Activated CD4-positive, alpha-beta T cell treated with anti-CD3 and anti-CD28 coated beads, Interleukin-2, amount 50 U/mL, for 4 hours (primary cell): Measurements from ENCODE around the gene GMCL2.

Experiments
- DNase-seq, 2 experiments: peaks; one replicate each; pipeline ENCODE4 v3.0.0-alpha.2; 2020

Gene GMCL2

DNA sequence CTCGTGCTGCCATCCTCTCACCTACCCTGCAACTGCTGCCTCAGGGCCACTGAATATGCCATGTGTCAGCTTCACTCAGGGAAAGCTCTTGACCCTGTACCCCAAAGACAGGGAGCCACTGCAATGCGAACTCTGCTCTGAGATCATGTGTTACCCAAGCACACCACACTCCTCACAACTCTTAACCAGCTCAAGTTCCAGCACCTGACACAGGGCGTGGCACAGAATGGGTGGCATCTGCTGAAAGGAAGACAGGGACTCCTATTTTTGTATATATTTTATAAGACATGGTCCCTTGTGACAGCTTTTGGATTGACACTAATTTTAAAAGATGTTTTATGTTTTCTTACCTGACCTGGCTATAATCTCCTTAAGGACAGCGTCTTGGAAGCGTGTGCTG, 34.7 kb upstream of the GMCL2 start:
- DNase-seq: no peak

DNA sequence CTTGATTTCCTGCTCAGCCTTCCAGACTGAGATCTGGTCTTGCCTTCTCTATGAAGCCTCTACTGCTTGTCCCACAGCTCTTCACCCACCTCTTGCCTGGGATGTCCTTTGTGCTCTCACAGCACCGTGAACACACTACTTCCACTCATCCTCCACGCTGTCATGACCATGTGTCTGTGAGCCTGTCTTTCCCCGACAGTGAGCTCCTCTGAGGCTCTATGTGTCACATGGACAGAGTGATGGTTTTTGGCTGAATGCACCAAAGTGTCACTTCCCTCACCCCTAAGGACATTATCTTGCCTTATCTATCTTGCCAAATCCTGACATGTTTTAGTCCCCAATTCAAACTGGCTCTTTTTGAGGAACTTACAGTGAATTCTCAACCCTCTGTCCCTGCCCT, 34.1 kb upstream of the GMCL2 start:
- no peak for DNase-seq

GRCh38 chr5:178218827-178219226, 31.7 kb upstream of the GMCL2 start:
- no peak for DNase-seq

DNA sequence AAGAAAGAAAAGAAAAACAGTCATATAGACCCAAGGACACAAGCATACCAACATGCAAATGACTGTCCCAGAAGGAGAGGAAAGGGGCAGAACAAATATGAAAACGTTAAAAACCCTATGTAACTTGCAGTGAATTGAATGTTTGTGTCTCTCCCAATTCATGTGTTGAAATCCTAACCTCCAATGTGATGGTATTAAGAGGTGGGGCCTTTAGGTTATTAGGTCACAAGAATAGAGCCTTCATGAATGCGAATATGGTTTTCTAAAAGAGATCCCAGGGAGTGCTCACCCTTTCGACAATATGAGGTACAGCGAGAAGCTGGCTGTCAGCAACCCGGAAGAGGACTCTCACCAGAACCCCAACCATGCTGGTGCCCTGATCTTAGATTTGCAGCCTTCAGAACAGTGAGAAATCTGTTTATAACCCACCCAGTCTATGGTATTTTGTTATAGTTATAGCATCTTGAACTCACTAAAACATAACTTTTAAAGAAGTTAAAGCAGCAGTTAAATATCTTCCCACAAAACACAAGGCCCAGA, 31.1 kb upstream of the GMCL2 start:
- DNase-seq: no peak

DNA sequence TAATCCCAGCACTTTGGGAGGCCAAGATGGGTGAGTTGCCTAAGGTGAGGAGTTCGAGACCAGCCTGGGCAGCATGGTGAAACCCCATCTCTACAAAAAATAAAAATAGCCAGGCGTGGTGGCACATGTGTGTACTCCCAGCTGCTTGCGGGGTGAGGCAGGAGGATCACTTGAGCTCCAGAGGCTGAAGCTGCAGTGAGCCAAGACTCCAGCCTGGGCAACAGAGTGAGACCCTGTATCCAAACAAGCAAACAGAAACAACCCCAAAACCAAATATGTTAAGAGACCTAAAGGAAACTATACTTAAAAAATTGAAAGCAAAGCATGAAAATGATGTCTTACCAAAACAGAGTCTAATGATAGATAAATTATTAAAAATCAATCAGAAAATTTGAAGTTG, 29.6 kb upstream of the GMCL2 start:
- DNase-seq: no peak

- no peak for DNase-seq
These were observed 28.9 kb upstream of the GMCL2 start for GRCh38 chr5:178216088-178216534.

GRCh38 chr5:178215280-178216002, 28.3 kb upstream of the GMCL2 start:
- DNase-seq: no peak

GRCh38 chr5:178214160-178214803, 27.1 kb upstream of the GMCL2 start:
- no peak for DNase-seq

DNA sequence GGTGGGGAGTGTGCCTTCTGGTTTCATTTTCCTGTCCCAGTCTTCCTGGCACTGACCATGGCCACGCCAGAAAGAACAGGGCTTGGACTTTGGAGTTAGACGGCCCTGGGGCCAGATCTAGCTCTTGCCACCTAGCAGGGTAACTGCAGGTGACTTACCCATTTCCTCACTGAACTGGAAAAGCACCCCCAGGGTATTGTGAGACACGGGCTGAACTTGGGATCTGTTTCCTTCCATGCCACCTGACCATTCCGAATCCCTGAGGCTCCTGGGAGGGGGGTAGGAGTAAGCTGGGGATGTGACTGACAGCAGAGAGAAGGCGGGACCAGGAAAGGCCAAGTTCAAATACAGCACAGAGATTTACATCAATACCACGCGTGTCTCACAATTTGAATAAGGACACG, 26.6 kb upstream of the GMCL2 start:
- no peak for DNase-seq

DNA sequence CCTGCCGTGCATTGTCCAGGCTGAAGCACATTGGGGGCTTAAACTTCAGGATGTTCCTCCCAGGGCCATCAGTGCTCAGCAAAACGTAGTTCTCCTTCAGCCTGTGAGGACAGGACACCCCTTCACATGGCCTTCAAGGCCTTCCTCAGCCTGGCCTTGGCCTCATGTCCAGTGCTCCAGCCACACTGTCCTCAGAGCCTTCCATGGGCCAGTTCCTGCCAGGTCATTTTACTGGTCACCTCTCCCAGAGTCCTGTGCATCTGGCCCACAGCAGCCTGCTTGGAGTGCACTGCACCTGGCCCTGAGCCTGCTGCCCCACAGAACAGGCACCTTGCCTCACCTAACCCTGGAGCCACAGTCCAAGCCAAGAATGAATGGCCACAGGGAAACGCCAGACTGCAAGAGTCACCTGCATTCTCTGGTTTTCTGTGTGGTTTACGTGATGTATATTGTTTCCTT, 25.9 kb upstream of the GMCL2 start:
- DNase-seq: no peak

- DNase-seq: no peak
These were observed 25.3 kb upstream of the GMCL2 start for GRCh38 chr5:178212241-178213002.

- no peak for DNase-seq
These were observed 24.2 kb upstream of the GMCL2 start for GRCh38 chr5:178211095-178212048.

DNA sequence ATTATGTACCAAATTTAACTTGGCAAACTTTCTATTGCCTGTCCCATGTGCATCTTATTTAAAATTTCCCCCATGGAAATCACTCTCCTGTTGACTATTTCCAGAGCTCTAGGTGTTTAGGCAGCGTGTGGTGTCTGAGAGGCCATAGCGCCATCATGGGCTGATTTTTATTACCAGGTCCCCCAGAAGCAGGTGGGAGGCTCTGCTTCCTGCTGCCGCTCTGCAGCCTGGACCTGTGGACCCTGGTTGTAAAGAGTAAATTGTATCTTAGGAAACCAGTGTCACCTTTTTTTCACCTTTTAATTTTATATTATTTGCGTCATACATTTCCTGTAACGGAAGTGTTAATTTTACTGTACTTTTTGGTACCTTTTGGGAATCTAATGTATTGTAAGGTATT, 23.5 kb upstream of the GMCL2 start:
- no peak for DNase-seq

- DNase-seq: no peak
These were observed 22.9 kb upstream of the GMCL2 start for GRCh38 chr5:178210073-178210535.

DNA sequence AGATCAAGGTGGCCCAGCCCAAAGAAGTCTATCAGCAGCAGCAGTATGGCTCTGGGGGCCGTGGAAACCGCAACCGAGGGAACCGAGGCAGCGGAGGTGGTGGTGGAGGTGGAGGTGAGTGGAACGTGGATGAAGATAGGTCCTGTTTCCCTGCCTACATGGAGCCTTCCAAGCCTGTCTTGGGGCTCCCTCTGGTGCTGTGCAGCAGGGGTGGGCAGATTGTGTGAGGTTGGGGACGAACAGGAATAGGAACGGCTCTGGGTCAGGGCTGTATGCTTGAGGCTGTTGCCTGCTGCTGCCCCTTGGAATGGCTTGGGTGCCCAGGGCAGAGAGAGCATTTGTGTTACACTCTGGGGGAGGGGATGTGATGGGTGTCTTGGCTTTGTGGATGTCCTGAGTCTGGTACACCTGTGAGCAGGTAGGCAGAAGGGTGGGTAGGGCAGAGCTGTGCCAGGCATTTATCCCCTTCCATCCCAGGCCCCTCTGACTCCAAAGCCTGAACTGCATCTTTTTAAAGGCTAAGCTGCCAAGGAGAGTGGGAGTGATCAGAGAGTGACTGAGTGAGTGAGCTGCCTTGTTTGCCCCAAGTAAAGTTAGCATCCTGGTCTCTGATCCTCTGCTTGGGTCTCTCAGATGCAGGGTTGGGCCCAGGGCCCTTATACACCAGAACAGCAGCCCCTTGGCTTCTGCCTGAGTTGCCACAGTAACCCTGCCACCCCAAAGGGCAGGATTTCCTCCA, 22.3 kb upstream of the GMCL2 start:
- DNase-seq: no peak

DNA sequence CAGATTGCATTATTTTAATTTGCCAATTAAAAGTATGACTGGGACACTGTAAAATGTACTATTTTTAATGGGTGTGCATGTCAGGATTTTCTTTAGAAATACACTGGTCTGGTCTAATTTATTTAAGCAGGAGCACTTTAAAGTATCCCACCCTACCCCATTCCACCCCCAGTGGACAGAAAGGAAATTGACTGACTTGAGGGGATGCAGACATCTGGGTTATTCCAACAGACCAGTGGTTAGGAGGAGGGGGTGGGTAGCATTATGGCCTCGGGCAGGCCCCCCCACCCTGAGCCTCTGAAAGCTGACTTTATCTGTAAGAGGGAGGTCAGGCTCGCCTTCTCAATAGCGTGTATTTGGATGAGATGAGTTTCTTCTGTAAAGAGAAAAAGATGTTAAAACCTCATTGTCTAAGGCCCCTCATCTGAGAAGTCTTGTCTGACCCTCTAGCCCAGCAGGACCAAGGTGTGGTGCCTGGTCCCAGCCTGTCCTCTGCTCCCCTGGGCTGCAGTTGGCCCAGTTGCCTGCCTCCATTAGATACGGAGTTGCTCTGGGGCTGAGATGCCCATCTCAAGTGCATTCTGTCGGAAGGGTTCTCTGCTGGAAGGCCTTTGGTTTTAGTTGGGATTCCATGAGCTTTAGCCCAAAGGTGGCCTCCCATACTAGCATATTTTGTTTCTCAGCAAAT, 21.5 kb upstream of the GMCL2 start:
- DNase-seq: no peak

DNA sequence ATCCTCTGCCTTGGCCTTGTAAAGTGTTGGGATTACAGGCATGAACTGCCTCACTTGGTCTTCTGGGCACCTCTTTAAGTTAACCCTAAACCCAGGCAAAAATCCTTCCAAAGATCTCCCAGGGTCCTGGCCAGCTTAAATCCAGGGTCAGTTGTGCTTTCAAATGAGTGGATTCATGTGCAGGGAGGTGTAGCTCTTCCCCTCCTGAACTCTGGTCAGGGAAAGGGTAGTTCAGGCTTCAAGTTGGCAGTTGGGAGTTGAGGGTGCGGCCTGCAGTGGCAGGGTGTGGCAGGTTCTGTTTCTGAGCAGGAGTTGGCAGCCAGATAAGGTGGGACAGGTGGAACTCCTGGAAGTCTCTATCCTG, 20.7 kb upstream of the GMCL2 start:
- no peak for DNase-seq

- DNase-seq: no peak
These were observed 20.2 kb upstream of the GMCL2 start for GRCh38 chr5:178207183-178207916.

- DNase-seq: no peak
These were observed 19.3 kb upstream of the GMCL2 start for GRCh38 chr5:178206166-178207101.
